HG03575 (cell line): ENCODE measurements around the gene ALPP.
"Not testable (repeated sequence)": the region's sequence is repeated elsewhere in the genome, so short reads cannot be mapped to it uniquely, and the experiment has no call there.

ENCODE experiments used
- ATAC-seq: cut with Tn5 transposase; IDR thresholded peaks from one replicate; pipeline ENCODE4 v1.9.1; 2021; ENCODE audit not compliant: unreplicated experiment, insufficient number of reproducible peaks, low FRiP score; ENCODE audit errors: extremely low read depth

The ALPP gene

GRCh38 chr2:232354069-232354468 is 24.5 kb upstream of the ALPP start:
- no peak for ATAC-seq

DNA sequence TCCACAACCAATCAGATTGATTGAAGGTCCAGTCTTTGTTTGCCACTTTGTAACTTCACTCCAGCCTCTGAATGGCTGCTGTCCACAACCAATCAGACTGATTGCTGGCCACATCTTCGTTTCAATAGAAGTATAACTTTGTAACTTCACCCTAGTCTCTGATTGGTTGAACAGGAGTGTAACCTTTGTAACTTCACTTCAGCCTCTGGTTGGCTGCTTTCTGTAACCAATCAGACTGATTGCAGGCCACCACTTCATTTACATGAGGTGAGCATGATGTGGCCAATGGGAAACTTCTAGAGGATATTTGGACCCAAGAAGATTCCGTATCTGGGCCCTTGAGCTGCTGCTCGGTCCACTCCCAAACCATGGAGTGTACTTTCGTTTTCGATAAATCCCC is 16.9 kb upstream of the ALPP start:
- ATAC-seq = no peak

DNA sequence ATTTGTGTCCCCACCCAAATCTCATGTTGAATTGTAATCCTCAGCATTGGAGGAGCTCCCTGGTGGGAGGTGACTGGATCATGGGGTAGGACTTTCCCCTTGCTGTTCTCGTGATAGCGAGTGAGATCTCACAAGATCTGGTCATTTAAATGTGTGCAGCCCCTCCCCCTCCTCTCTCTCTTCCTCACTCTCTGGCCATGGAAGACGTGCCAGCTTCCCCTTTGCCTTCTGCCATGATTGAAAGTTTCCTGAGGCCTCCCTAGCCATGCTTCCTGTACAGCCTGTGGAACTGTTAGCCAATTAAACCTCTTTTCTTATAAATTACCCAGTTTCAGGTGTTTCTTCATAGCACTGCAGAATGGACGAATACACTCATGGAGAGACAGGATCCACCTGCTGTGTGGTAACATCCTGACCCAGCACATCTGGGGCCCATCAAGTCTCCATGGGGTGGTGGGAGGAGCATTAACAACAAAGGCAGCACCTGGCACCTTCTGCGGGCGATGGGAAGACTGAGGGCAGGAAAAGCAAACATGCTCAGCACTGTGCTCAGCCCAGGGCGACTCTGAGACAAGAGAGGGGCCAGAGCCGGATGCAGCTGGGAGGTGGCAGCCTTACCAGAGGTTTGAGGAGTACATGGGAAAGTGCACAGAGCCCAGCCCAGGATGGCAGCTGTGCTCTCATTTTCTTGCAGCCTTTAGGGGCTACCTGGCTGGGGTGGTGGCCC is 16.2 kb upstream of the ALPP start:
- ATAC-seq = no peak

- ATAC-seq = not testable (repeated sequence)
Measured at GRCh38 chr2:232363064-232363783, 15.3 kb upstream of the ALPP start.

- no peak for ATAC-seq
Measured at GRCh38 chr2:232363784-232364615, 14.6 kb upstream of the ALPP start.

DNA sequence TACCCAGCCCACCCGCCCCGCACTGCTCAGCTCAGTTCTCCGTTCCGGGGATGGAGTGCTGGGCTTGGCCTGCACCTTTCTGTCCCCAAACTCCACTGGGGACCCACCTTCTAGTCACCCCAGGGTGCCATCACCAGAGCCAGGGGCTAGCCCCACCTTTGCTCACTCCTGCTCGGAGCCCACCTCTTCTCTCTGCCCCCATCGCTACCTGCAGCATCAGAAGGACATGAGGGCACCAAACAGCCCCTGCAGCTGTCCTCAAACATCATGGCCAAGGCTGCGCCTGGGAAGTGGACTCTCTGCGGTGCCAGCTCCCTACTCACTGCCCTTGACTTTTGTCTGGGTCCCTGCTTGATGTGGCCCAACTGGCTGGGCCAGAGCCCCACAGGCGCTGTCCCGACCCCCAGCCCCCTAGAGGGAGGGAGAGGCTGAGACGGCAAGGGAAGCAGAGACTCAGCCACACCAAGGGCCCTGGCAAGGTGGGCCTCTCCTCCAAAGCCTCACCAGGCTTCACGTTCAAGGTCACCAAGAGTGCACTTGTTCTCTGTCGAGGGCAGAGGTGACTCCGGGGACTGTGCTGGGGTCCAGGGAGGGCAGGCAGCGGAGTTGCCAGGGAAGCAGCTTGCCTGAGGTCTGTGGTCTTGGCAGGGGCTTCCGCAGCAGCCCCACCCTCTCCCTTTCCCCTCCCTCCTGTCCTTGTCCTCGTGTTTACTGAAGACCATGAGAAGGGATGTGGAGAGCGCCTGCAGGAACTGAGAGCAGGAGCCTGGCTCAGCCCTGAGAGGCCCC is 13.6 kb upstream of the ALPP start:
- ATAC-seq = not testable (repeated sequence)

- no peak for ATAC-seq
Measured at GRCh38 chr2:232365621-232366321, 12.8 kb upstream of the ALPP start.

DNA sequence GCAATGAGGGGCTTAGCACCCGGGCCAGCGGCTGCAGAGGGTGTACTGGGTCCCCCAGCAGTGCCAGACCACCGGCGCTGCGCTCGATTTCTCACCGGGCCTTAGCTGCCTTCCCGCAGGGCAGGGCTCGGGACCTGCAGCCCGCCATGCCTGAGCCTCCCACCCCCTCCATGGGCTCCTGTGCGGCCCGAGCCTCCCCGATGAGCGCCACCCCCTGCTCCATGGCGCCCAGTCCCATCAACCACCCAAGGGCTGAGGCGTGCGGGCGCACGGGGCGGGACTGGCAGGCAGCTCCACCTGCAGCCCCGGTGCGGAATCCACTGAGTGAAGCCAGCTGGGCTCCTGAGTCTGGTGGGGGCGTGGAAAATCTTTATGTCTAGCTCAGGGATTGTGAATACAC is 12.1 kb upstream of the ALPP start:
- ATAC-seq = not testable (repeated sequence)

DNA sequence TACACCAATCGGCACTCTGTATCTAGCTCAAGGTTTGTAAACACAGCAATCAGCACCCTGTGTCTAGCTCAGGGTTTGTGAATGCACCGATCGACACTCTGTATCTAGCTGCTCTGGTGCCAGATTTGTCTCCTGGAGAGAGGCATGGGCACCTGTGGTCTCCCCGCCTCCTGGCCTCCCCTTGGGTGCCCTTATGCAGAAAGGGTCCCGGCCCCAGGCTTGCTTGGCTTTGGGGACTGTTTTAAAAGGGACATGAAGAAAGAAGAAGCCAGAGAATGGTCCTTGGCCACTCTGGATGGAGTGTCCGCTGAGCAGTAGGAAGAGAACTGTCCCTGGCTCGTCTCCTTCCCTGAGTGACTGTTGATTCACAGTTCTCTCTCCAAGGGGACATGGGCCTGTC is 11.5 kb upstream of the ALPP start:
- ATAC-seq = no peak

DNA sequence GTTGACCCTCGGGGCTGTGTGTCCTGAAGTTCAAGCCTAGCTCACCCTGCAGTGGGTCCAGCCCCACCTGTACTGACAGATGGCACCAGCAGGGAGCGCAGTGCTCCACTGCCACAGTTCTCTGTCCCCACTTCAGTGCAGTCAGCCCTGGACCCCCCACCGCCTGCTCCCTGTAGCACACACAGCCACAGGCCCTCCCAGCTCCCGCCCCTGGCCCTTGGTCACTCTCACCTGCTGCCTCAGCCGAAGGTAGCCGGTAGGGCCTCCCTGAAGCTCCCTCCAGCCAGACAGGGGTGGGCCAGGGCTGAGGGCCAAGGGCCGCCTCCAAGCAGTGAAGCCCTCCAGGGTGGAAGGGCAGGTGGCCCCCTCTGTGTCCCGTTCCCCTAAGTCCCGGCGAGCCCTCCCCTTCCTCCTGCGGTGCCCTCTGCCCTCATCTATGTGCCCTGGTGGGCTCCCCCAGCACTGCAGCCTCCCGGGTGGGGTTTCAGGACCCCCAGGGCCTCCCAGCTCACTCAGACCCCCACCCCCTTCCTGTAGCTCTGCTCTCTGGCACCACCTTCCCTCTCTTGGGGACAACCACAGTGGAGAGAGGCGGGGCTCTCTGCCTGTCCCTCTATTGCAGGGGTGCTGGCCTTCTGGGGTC is 10.8 kb upstream of the ALPP start:
- ATAC-seq = no peak

DNA sequence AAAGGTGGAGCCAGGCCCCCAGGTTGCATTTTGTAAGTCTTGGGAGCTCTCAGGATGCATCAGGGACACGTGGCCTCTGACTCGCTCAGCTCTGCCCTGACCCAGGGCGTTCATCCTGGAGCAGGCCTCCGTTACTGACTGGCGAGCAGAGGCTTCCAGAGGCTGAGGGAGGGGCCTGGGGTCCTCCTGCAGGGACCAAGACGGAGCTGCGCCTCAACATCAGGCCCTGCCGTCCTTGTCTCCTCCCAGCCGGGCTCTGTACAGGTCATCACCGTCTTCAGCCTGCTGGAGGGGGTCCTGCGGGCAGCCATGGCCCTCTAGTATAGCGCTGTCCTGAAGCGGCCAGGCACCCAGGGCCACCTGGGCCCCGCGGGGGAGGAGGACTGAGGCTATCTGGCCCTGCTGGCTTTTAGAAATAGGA is 10.2 kb upstream of the ALPP start:
- no peak for ATAC-seq

DNA sequence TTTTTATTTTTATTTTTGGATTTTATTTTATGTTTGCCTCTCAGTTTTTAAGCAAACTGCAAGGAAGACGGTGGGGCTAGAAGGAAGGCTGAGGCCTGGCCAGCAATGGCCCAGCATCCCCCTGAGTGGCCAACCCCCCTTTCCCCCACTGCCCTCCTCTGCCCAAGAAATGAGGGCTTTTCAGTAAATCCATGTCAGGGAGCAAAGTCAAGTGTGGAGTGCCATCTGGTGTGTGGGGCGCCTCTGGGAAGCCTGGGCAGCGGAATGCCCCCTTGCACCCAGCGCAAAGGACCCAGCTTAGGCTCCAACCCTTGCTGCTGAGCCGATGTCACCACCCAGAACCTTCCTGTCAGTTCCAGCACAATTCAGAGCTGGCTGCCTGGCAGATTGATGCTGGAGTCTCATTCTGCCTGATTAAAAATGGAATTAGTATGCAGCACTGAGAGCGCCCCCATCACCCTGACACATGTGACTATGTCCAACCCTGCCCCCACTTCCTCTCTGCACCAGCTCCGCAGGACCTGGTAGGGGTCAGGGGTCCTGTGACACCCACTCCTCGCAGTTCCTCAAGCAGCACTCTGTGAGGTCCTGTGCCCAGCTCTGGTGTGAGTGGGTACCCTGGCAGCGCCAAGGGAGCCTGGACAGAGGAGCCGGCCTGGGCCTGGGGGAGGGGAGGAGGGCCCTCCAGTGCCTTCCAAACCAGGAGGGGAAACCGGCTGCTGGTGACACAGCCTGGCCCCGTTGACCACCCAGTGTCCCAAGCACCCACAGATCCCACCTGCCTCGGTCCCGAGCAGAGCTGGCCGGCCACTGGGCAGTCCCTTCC is 9.2 kb upstream of the ALPP start:
- ATAC-seq = no peak

- not testable (repeated sequence) for ATAC-seq
Measured at GRCh38 chr2:232370007-232370406, 8.5 kb upstream of the ALPP start.

GRCh38 chr2:232372231-232373208 is 6.0 kb upstream of the ALPP start:
- ATAC-seq = no peak

DNA sequence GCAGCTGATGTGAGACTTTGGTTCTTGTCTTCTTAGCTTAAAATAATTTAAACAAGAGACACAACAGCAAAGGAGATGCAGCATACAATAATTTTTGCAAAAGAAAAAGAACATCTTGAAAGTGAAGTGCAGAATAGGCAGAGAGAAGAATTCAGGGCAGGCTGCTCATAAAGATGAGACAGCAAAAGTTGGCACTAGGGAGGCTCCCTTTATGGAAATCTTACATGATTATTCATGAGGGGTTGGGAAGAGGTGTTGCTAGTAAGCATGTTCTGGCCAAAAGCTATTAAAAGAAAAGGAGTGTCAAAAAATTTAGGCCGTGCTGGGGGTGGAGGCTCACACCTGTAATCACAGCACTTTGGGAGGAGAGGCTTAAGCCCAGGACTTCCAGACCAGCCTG is 4.2 kb upstream of the ALPP start:
- ATAC-seq = no peak

DNA sequence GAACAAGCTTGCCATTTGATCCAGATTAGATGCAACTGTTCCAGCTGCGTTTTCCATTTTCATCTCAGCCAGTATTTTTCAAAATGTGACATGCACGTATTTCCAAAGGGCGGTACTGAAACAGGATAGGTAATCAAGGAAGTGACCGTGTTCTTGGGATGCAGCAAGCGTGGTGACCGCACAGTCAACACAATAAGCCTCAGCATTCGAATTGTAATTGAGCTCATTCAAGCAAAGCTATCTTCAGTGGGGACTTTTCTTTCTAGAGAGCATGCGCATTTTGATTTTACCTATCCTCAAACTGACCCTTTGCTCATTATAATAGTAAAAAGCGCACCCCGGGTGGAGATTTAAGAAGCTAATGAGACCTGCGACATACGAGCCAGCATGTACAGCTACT is 3.4 kb upstream of the ALPP start:
- ATAC-seq = no peak
